Trophoblast cell (in vitro differentiated cells and primary cell): ENCODE results near the gene HIVEP3.

ENCODE experiments used
- DNase-seq, 2 donors: peaks; one replicate each; pipeline ENCODE4 v3.0.0-alpha.2; 2016
- H2AFZ ChIP-seq: 2 replicates; pipeline ENCODE4 v1.6.1; 2013; ENCODE audit warnings: low read length, moderate library complexity, mild to moderate bottlenecking; ENCODE audit not compliant: insufficient read depth, poor library complexity
- H2AK5ac ChIP-seq: 2 replicates; pipeline ENCODE4 v1.6.1; 2013; ENCODE audit warnings: mild to moderate bottlenecking, low read length
- H2BK120ac ChIP-seq: 2 replicates; pipeline ENCODE4 v1.6.1; 2013; ENCODE audit warnings: low read length, mild to moderate bottlenecking, moderate library complexity; ENCODE audit not compliant: insufficient read depth, poor library complexity
- H2BK12ac ChIP-seq: 2 replicates; pipeline ENCODE4 v1.6.1; 2013; ENCODE audit warnings: mild to moderate bottlenecking, low read length, moderate library complexity
- H2BK5ac ChIP-seq: 2 replicates; pipeline ENCODE4 v1.6.1; 2013; ENCODE audit warnings: low read length, low read depth, moderate library complexity, mild to moderate bottlenecking; ENCODE audit not compliant: poor library complexity
- H3K14ac ChIP-seq: 2 replicates; pipeline ENCODE4 v1.6.1; 2013; ENCODE audit warnings: mild to moderate bottlenecking, low read length
- H3K18ac ChIP-seq: 2 replicates; pipeline ENCODE4 v1.6.1; 2013; ENCODE audit warnings: mild to moderate bottlenecking, low read length
- H3K23ac ChIP-seq: 2 replicates; pipeline ENCODE4 v1.6.1; 2013; ENCODE audit warnings: low read length
- H3K27ac ChIP-seq: 2 replicates; pipeline ENCODE4 v1.5.1; 2013; ENCODE audit warnings: low read depth, mild to moderate bottlenecking, inconsistent platforms, low read length, moderate library complexity
- H3K27me3 ChIP-seq: 2 replicates; pipeline ENCODE4 v1.6.1; 2013; ENCODE audit warnings: inconsistent platforms, mild to moderate bottlenecking, low read length, moderate library complexity; ENCODE audit not compliant: insufficient read depth
- H3K36me3 ChIP-seq, 2 experiments: 1 replicate in 1 of 2; 2 replicates in 1 of 2; pipeline ENCODE4 v1.6.1; 2013; ENCODE audit warnings: low read length in 2 of 2, mild to moderate bottlenecking in 2 of 2, moderate library complexity in 1 of 2; ENCODE audit not compliant: insufficient read depth in 2 of 2, control insufficient read depth in 1 of 2
- H3K4ac ChIP-seq: 2 replicates; pipeline ENCODE4 v1.6.1; 2013; ENCODE audit warnings: low read depth, mild to moderate bottlenecking, low read length, moderate library complexity
- H3K4me1 ChIP-seq, 2 experiments: 1 replicate in 1 of 2; 2 replicates in 1 of 2; pipeline ENCODE4 v1.6.1; 2013; ENCODE audit warnings: low read length in 2 of 2, mild to moderate bottlenecking in 2 of 2, moderate library complexity in 1 of 2; ENCODE audit not compliant: insufficient read depth in 2 of 2, control insufficient read depth in 1 of 2
- H3K4me2 ChIP-seq: 2 replicates; pipeline ENCODE4 v1.6.1; 2013; ENCODE audit warnings: inconsistent platforms, mild to moderate bottlenecking, low read length, moderate library complexity
- H3K4me3 ChIP-seq: 2 replicates; pipeline ENCODE4 v1.5.1; 2013; ENCODE audit warnings: mild to moderate bottlenecking, low read depth, low read length, inconsistent platforms
- H3K79me1 ChIP-seq: one replicate; pipeline ENCODE4 v1.6.1; 2013; ENCODE audit warnings: low read length
- H3K79me2 ChIP-seq: 2 replicates; pipeline ENCODE4 v1.6.1; 2013; ENCODE audit warnings: low read length, mild to moderate bottlenecking; ENCODE audit not compliant: control insufficient read depth, insufficient read depth, poor library complexity
- H3K9ac ChIP-seq: 2 replicates; pipeline ENCODE4 v1.6.1; 2013; ENCODE audit warnings: mild to moderate bottlenecking, low read length
- H3K9me3 ChIP-seq: 2 replicates; pipeline ENCODE4 v1.6.1; 2013; ENCODE audit warnings: low read depth, mild to moderate bottlenecking, control low read depth, inconsistent platforms, low read length; ENCODE audit not compliant: insufficient read depth
- H4K12ac ChIP-seq: 2 replicates; pipeline ENCODE4 v1.6.1; 2013; ENCODE audit warnings: low read depth, mild to moderate bottlenecking, low read length, moderate library complexity
- H4K8ac ChIP-seq: 2 replicates; pipeline ENCODE4 v1.6.1; 2013; ENCODE audit warnings: low read depth, mild to moderate bottlenecking, low read length, moderate library complexity
- H4K91ac ChIP-seq: one replicate; pipeline ENCODE4 v1.6.1; 2013; ENCODE audit warnings: low read depth, mild to moderate bottlenecking, low read length, moderate library complexity
- WGBS: extraction: QIAGEN DNeasy Blood & Tissue Kit; methylation state at CpG from one replicate; pipeline ENCODE4 v1.1.7; 2013; ENCODE audit warnings: missing lambda C conversion rate; ENCODE audit not compliant: insufficient read length, insufficient coverage; ENCODE audit errors: extremely low coverage; 5-methylcytosine and 5-hydroxymethylcytosine counted together

HIVEP3 gene

DNA sequence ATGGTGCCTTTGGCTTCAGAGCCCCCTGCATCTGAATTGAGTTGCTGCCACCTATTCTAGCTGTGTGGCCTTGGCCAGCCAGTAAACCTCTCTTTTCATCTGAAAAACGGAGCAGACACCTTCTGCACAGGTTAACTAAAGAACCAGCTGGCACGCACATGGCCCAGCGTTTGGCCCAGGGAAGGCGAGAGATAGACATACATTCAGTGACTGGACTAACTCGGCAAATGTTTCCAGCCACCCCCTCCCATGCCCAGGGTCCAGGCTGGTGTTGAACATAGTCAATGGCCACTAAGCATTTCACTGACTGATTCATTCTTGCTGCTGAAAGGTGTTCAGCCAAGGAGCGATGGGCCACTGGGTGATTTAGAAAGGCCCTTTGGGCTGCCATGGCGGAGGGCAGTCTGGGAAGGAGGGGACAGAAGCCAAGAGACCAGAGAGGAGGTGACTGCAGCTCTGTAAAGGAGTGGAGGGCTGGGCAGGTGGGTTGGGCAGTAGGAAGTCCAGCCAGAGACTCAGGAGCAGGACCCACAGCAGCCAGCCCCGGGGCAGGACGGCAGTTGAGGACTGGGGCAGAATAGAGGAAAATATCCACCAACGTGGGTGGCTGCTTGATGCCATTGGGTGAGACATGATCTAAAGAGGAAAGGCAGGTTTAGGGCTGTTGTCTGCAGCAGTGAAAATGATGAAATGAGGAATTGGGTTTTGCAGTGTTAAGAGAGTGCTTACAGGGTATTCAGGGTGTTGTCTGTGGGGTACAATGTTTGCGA lies 184.3 kb downstream of the HIVEP3 start:
- Histone ChIP-seq H3K14ac (no peak overlapping the region), H3K36me3 (no peaks in the 10 kb centered on the region), H3K9ac (no peak overlapping the region), H3K79me2 (no peaks in the 10 kb centered on the region), H3K27ac (no peak overlapping the region), H2BK120ac (no peak overlapping the region), H3K27me3 (no peaks in the 10 kb centered on the region), H2BK12ac (no peak overlapping the region), H2AK5ac (no peak overlapping the region), H3K18ac (no peak overlapping the region), H4K91ac (no peak overlapping the region), H3K9me3 (peaks cover 8% of the 10 kb centered on the region), H3K23ac (no peak overlapping the region), H2AFZ (no peak overlapping the region), H3K79me1 (no peaks in the 10 kb centered on the region), H3K4ac (no peak overlapping the region), H3K4me3 (no peak overlapping the region), H4K12ac (no peak overlapping the region), H3K4me2 (no peak overlapping the region), H4K8ac (no peak overlapping the region), H2BK5ac (no peak overlapping the region), H3K4me1 (no peaks in the 10 kb centered on the region)
- no CpG with 5 or more reads among the region's 11 CpGs for WGBS
- DNase-seq, result no peak

GRCh38 chr1:41733725-41734124 lies 185.0 kb downstream of the HIVEP3 start:
- Histone ChIP-seq H4K91ac (no peak overlapping the region), H3K36me3 (no peaks in the 10 kb centered on the region), H3K23ac (no peak overlapping the region), H3K79me1 (no peaks in the 10 kb centered on the region), H2BK12ac (no peak overlapping the region), H3K9ac (no peak overlapping the region), H3K27me3 (no peaks in the 10 kb centered on the region), H3K4me2 (no peak overlapping the region), H3K79me2 (no peaks in the 10 kb centered on the region), H2AK5ac (no peak overlapping the region), H3K9me3 (peaks cover 8% of the 10 kb centered on the region), H3K27ac (no peak overlapping the region), H3K4me1 (peaks cover 0 to 2% of the 10 kb centered on the region in 2 experiments), H4K8ac (no peak overlapping the region), H2AFZ (no peak overlapping the region), H3K18ac (no peak overlapping the region), H4K12ac (no peak overlapping the region), H2BK5ac (no peak overlapping the region), H3K4me3 (no peak overlapping the region), H3K4ac (no peak overlapping the region), H3K14ac (no peak overlapping the region), H2BK120ac (no peak overlapping the region)
- no peak for DNase-seq
- WGBS, result no CpG with 5 or more reads among the region's 2 CpGs

GRCh38 chr1:41733021-41733420 lies 185.7 kb downstream of the HIVEP3 start:
- Histone ChIP-seq H3K14ac (no peak overlapping the region), H2BK5ac (no peak overlapping the region), H3K4ac (no peak overlapping the region), H3K27me3 (no peaks in the 10 kb centered on the region), H3K4me1 (peaks cover 0 to 5% of the 10 kb centered on the region in 2 experiments), H3K9me3 (peaks cover 8% of the 10 kb centered on the region), H3K36me3 (no peaks in the 10 kb centered on the region), H3K18ac (no peak overlapping the region), H2AFZ (no peak overlapping the region), H2BK12ac (no peak overlapping the region), H2BK120ac (no peak overlapping the region), H3K4me2 (no peak overlapping the region), H4K8ac (no peak overlapping the region), H3K79me2 (no peaks in the 10 kb centered on the region), H4K91ac (no peak overlapping the region), H4K12ac (no peak overlapping the region), H2AK5ac (no peak overlapping the region), H3K9ac (no peak overlapping the region), H3K27ac (no peak overlapping the region), H3K23ac (no peak overlapping the region), H3K4me3 (no peak overlapping the region), H3K79me1 (no peaks in the 10 kb centered on the region)
- no peak for DNase-seq
- WGBS, result no CpG with 5 or more reads among the region's 2 CpGs

GRCh38 chr1:41731516-41732030 lies 187.1 kb downstream of the HIVEP3 start:
- Histone ChIP-seq H2AK5ac (no peak overlapping the region), H2BK12ac (no peak overlapping the region), H4K12ac (no peak overlapping the region), H3K14ac (no peak overlapping the region), H4K8ac (no peak overlapping the region), H4K91ac (no peak overlapping the region), H2BK5ac (no peak overlapping the region), H2BK120ac (no peak overlapping the region), H3K4me1 (peaks cover 0 to 5% of the 10 kb centered on the region in 2 experiments), H3K79me1 (no peaks in the 10 kb centered on the region), H3K4me3 (no peak overlapping the region), H2AFZ (no peak overlapping the region), H3K23ac (no peak overlapping the region), H3K9ac (no peak overlapping the region), H3K4ac (no peak overlapping the region), H3K27me3 (no peaks in the 10 kb centered on the region), H3K9me3 (peaks cover 8% of the 10 kb centered on the region), H3K18ac (no peak overlapping the region), H3K79me2 (no peaks in the 10 kb centered on the region), H3K27ac (no peak overlapping the region), H3K4me2 (no peak overlapping the region), H3K36me3 (no peaks in the 10 kb centered on the region)
- WGBS, result no CpG with 5 or more reads among the region's 2 CpGs
- DNase-seq, result no peak
